Renal cortical epithelial cell (primary cell): ENCODE data around the gene ZBTB12. TPM values are rescaled to one million over a fixed set of nuclear protein-coding genes. Genes with fewer than 3 reads are reported as not detected.
"Not testable (repeated sequence)": the region's sequence is repeated elsewhere in the genome, so short reads cannot be mapped to it uniquely, and the experiment has no call there.

Source experiments
- DNase-seq: peaks from one replicate; pipeline ENCODE4 v3.0.0-alpha.2; 2011; ENCODE audit warnings: low read depth
- total RNA-seq: library from RNA; depleted of rRNA; stranded (reverse); fragments of >200 nt; gene quantifications from 2 replicates; pipeline ENCODE4 v1.2.3, GENCODE V29; 2014

ZBTB12 gene, protein sequence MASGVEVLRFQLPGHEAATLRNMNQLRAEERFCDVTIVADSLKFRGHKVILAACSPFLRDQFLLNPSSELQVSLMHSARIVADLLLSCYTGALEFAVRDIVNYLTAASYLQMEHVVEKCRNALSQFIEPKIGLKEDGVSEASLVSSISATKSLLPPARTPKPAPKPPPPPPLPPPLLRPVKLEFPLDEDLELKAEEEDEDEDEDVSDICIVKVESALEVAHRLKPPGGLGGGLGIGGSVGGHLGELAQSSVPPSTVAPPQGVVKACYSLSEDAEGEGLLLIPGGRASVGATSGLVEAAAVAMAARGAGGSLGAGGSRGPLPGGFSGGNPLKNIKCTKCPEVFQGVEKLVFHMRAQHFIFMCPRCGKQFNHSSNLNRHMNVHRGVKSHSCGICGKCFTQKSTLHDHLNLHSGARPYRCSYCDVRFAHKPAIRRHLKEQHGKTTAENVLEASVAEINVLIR
- total RNA-seq = 0.69 and 5.9 TPM in 2 replicates

DNA sequence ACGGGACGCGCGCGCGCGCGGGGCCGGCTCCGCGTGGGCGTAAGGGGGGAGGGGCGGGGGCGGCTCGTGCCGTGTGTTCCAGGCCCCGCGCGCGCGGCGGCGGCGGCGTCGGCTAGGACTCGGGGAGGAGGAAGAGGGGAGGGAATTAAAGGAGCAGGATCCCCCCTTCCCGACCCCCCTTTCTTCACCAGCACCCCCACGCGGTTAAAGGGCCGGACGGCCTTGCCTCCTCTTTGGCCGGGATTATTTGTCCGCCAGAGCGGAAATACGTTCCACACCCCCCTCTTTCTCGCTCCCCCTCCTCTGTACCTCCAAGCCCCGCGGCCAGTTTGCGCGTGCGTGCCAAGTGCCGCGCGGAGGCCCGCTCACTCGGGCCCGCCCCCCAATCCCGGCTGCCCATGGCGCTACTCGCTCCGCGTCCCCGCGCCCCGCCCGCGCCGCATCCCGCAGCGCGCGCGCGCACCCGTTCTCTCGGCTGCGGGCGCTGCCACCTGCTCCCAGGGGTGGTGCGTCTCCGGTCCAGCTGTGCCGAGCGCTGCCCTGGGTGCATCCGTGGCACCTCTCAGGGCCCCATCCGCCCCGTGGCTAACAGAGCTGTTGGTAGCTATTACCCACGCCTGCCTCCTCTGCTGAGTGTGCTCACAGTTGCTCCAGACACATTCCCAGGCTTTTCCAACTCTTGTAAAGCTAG, at the start of gene ZBTB12:
Gene ZBTB12, minus strand, starts transcription at position 134 of the 691 bp plus-strand sequence. CDS start 781 bp downstream, outside the sequence.
- DNase-seq = peak; percentile 82

DNA sequence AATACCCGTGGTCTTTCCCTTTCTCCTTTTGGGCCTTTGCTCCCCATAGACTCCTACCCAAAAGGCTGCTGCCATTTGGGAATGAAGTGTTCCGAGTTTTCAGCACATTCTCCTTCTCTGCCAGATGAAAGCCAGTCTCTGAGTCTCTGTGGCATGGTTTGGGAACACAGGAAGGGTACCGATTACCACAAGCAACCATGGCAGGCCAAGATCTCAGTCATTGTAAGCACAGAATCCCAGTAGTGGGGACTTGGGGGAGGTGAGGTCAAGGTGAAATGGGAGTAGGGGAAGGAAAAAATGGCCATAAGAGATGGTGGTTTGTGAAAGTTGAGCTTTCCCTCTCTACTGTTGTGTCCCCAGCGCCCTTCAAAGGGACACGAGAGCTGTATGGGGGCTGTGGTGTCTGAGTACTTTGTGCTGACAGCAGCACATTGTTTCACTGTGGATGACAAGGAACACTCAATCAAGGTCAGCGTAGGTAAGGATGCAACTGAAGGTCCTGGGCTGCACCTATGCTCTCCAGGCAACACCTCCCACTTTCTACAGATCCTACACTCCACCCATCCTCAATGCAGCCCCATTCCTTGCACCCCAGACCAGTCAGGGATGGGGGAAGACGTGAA, 48.2 kb upstream of the ZBTB12 start:
- DNase-seq = no peak

DNA sequence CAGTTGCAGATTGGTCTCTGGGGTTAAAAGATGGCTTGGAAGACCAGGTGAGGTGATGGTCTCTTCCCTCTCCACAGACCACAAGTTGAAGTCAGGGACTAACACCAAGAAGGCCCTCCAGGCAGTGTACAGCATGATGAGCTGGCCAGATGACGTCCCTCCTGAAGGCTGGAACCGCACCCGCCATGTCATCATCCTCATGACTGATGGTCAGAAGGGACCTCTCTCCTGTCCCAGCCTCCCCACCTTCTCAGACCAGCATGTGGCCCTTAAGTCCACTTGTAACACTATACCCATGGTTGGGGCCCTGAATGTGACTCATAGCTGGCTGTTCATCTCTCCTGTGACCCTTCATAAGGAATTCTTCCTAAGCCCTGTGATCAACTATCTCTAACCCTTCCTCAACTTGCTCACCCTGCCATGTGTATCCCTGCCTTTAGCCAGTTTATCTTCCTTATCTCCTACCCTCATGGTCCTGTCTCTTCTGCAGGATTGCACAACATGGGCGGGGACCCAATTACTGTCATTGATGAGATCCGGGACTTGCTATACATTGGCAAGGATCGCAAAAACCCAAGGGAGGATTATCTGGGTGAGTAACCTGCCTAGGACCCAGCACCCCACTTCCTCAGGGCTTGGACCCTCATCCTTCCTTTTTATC, 47.0 kb upstream of the ZBTB12 start:
- DNase-seq = no peak

DNA sequence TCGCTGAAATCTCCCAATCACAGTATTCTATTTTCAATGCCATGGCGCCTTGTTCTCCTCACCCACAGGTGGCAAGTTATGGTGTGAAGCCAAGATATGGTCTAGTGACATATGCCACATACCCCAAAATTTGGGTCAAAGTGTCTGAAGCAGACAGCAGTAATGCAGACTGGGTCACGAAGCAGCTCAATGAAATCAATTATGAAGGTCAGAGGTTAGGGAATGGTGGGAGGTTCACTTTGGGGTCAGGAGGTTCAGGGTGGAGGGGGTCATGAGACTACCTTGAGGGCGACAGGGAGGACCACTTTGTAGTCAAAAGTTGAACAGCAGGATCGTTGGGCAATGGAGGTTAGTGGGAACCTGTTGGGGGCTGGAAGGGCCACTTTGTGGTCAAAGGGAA, 46.4 kb upstream of the ZBTB12 start:
- DNase-seq = no peak

DNA sequence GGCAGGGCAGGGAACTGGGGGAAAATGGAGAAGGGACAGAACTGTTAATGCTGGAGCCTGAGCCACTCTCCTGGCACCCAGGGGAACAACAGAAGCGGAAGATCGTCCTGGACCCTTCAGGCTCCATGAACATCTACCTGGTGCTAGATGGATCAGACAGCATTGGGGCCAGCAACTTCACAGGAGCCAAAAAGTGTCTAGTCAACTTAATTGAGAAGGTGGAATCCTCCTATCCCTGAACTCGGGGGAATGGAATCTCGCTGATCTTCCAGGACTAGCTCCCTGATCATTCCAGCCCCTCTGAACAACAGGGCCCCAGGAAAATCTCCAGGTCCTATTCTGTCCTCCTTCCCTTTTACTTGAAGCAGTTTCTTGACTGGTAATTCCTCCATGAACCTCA, 46.0 kb upstream of the ZBTB12 start:
- no peak for DNase-seq

DNA sequence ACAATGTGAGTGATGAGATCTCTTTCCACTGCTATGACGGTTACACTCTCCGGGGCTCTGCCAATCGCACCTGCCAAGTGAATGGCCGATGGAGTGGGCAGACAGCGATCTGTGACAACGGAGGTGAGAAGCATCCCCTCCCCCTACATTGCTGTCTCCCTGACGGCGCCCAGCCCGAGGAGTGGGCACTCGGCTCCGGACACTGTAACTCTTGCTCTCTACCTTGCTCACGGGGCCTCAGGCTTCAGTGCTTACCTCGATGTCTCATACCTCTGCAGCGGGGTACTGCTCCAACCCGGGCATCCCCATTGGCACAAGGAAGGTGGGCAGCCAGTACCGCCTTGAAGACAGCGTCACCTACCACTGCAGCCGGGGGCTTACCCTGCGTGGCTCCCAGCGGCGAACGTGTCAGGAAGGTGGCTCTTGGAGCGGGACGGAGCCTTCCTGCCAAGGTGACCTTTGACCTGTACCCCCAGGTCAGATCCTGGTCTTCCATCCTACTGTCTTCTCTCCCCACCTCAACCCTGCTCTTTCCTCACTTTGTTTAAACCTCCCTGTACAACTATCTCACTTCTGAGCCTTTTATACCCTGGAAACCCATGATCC, 45.3 kb upstream of the ZBTB12 start:
- no peak for DNase-seq

DNA sequence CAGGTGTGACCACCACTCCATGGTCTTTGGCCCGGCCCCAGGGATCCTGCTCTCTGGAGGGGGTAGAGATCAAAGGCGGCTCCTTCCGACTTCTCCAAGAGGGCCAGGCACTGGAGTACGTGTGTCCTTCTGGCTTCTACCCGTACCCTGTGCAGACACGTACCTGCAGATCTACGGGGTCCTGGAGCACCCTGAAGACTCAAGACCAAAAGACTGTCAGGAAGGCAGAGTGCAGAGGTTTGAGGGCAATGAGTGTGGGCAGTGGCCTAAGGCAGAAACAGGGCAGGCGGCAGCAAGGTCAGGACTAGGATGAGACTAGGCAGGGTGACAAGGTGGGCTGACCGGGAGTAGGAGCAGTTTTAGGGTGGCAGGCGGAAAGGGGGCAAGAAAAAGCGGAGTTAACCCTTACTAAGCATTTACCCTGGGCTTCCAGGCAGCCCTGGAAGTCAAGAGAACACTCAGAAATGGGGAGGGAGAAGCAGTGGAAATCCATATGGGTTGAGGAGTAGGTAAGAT, 44.5 kb upstream of the ZBTB12 start:
- no peak for DNase-seq

DNA sequence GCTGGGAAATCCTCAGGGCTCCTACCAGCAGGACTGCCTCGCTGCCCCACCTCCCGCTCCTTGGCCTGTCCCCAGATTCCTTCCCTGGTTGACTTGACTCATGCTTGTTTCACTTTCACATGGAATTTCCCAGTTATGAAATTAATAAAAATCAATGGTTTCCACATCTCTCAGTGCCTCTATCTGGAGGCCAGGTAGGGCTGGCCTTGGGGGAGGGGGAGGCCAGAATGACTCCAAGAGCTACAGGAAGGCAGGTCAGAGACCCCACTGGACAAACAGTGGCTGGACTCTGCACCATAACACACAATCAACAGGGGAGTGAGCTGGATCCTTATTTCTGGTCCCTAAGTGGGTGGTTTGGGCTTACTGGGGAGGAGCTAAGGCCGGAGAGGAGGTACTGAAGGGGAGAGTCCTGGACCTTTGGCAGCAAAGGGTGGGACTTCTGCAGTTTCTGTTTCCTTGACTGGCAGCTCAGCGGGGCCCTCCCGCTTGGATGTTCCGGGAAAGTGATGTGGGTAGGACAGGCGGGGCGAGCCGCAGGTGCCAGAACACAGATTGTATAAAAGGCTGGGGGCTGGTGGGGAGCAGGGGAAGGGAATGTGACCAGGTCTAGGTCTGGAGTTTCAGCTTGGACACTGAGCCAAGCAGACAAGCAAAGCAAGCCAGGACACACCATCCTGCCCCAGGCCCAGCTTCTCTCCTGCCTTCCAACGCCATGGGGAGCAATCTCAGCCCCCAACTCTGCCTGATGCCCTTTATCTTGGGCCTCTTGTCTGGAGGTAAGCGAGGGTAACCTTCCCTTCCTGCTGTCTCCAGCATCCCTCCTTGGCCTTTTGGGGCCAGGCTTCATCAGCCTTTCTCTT, 43.9 kb upstream of the ZBTB12 start, which contains the start of gene CFB:
Gene CFB, plus strand, starts transcription at position 589 of the 863 bp plus-strand sequence. Its CDS starts 127 bp downstream, at position 716.
- DNase-seq = peak; percentile 89

DNA sequence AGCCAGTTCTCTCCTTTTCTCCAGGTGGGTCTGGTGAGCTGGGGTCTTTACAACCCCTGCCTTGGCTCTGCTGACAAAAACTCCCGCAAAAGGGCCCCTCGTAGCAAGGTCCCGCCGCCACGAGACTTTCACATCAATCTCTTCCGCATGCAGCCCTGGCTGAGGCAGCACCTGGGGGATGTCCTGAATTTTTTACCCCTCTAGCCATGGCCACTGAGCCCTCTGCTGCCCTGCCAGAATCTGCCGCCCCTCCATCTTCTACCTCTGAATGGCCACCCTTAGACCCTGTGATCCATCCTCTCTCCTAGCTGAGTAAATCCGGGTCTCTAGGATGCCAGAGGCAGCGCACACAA, 43.2 kb upstream of the ZBTB12 start:
- no peak for DNase-seq

DNA sequence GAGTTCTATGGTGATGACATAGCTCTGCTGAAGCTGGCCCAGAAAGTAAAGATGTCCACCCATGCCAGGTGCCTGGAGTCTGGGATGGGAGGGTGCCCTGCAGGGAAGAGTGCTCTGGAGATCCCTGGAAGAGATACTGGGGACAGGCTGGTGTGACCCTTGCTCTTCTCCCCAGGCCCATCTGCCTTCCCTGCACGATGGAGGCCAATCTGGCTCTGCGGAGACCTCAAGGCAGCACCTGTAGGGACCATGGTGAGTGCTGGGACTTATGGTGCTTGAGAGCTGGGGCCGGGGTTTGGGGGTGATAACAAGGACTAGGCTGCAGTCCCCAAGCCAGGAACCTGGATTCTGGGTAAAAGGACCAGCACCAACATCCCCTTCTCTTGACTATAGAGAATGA, 41.9 kb upstream of the ZBTB12 start:
- no peak for DNase-seq

DNA sequence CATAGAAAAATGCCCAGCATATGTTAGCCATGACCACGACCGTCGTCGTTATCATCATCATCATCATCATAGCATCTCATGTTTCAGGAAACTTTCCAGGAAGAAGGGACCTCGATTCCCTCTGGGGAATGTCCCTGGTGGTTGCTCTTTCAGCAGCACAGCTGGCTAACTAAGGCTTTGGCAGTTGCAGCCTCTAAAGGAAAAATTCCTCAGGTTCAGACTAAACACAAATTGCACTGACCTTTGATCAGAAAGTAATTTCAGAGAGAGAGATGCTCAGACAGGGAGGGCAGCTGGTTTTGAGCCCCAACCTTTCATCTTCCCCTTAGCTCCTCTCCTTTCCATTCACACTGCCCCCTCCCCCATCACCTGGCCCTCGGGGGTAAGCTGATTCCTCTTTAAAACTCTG, 38.4 kb upstream of the ZBTB12 start:
- DNase-seq = peak; percentile 33

DNA sequence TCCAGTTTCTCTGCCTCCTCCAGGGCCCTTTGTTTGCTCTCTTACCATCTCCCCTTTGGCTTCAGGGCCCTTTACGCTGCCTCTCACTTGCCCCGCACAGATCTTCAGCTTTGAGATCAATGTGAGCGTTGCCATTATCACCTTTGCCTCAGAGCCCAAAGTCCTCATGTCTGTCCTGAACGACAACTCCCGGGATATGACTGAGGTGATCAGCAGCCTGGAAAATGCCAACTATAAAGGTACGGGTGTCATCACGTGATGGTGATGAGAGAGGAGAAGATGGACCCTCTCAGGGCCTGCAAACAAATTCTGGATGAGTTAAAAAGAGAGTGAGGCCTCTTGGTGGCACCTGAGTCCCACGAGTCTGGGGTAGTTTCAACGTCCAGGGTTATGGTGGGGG, 33.9 kb upstream of the ZBTB12 start:
- DNase-seq = no peak

DNA sequence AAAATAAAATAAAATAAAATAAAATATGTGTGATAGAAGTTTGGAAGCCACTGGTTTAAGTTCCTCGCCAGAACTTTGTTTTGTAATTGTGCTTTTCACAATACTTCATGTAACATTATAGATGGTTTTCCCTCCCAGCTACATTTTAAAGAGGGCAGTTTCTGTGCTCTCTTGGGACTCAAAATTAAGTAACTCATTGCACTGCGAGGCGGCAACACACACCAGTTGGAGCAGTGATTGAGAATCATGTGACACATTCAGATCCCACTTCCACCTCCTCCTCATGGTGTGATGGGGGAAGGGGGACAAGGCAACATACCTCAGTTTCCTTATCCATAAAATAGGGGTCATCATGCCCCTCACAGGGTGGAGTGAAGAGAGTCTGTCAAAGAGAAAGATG, 33.1 kb upstream of the ZBTB12 start:
- DNase-seq = no peak

DNA sequence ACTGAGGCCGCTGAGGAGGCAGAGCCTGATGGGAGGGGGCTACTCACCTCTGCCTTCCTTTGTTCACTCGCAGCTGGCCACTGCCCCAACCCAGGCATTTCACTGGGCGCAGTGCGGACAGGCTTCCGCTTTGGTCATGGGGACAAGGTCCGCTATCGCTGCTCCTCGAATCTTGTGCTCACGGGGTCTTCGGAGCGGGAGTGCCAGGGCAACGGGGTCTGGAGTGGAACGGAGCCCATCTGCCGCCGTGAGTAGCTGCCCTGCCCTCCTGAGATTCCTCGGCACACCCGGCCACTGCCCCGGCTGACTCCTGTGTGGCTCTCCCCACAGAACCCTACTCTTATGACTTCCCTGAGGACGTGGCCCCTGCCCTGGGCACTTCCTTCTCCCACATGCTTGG, 31.7 kb upstream of the ZBTB12 start:
- DNase-seq = no peak

DNA sequence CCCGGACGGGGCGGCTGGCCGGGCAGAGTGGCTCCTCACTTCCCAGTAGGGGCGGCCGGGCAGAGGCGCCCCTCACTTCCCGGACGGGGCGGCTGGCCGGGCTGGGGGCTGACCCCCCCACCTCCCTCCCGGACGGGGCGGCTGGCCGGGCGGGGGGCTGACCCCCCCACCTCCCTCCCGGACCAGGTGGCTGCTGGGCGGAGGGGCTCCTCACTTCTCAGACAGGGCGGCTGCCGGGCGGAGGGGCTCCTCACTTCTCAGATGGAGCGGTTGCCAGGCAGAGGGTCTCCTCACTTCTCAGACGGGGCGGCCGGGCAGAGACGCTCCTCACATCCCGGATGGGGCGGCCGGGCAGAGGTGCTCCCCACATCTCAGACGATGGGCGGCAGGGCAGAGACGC, 30.3 kb upstream of the ZBTB12 start:
- DNase-seq = not testable (repeated sequence)

DNA sequence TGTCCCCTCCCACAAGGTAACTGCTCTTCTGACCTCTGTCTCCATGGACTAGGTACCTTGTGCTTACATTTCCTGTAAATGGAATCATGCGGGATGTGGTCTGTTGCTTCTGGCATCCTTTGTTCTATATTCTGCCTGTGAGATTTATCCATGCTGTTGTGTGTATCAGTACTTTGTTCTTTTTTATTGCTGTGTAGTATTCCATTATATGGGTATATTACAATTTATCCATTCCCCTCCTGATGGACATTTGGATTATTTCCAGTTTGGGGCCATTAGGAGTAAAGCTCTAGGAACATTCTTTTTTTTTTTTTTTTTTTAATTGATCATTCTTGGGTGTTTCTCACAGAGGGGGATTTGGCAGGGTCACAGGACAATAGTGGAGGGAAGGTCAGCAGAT, 29.1 kb upstream of the ZBTB12 start:
- DNase-seq = no peak

DNA sequence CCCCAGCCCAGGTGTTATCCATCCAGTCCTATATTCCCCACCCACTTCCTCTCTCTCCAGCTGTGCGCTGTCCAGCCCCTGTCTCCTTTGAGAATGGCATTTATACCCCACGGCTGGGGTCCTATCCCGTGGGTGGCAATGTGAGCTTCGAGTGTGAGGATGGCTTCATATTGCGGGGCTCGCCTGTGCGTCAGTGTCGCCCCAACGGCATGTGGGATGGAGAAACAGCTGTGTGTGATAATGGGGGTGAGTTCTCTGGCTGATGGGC, 26.7 kb upstream of the ZBTB12 start:
- no peak for DNase-seq

DNA sequence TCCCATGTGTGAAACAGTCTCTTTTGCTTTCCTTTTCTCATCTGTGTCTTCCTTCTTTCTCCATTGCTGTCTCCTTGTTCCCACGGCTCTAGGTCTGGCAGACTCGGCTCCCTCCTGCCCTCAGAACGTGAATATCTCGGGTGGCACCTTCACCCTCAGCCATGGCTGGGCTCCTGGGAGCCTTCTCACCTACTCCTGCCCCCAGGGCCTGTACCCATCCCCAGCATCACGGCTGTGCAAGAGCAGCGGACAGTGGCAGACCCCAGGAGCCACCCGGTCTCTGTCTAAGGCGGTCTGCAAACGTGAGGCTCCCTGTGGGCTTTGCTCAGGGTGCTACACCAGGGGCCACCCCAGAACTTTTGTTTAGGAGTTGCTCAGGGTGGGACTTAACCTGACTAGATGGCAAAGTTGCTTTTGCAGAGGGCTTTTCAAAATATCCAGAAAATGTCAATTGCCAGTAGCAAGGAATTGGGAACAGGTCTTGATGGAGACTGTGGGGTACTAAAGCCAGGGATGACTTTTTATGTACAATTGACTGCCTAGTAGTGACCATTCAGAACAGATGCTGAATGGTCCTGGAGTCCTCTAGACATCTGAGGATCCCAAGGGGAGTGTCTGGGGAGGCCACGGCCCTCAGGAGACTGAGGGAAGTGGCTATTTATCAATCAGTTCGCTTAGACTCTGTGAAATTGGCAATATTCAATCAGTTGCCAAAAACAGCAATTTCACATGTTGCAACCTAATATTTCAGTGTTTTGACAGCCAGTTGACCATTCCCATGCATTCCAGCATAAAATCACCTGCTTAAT, 26.2 kb upstream of the ZBTB12 start:
- no peak for DNase-seq

DNA sequence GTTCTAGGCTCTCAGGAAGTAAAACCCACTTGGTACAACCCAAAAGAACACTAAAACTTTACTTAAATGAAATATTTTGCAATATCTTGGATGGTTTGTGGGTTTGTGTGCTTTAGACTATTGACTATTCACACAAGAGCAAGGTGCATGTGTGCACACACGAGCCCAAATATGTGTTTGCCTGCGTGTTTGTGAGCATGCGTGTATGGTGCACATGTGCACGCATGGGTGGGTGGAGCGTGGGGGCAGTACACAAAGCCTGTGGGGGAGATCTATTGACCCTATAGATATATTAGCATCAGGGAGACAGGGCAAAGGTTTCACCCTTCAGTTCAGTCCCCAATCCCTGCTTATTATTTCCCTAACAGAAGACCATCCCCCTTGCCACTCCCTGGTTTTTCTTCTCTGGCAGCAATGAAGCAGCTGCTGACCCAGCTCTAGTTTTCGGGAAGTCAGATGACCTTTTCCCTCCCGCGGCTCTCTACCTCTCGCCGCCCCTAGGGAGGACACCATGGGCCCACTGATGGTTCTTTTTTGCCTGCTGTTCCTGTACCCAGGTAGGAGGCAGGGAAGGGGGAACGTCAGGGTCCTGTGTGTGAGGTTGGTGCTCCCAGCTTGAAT, 25.5 kb upstream of the ZBTB12 start, which contains the start of gene C2:
Gene C2, plus strand, starts transcription at position 476 of the 621 bp plus-strand sequence. Its CDS starts 36 bp downstream, at position 512.
- no peak for DNase-seq
